ENCODE data around the gene ENOX1.

Gene ENOX1

DNA sequence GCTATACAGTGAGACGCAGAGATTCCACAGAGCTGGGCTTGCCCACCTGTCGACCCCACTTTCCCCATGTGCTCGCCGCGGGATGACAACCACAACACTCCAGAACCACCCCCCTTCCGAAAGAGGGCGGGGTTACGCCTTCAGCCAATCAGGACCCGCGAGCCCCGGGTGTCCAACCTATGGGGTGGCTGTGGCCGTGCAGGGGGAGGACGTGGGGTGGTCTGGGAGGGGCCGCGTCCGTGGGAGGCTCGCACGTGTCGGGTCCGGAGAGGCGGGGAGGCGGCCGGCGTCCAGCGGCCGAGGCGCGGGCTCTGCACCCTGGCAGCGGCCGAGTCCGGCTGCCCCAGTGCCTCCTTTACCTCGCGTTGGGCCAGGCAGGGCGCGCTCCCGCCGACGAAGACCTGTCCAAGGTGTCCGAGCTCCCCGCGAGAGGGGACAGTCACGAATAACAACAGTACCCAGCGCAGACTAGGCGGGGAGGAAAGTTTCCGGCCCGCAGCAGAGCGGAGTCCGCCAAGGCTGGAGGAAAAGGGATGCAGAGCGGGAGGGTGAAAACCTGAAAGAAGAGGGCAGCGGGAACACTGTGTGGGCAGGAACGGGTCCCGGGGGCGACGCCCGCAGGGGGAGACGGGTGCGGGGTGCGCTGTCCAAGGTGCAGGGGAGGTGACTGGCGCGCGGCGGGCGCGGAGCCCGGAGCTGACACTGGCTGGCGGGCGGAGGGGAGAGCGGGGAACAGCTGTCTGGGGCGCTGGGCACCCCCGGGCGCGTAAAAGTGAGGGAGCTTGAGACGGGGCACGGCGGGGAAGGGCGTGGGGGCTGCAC is 911 bp downstream of the ENOX1 start:
- DNase-seq (ENCODE audit: low read depth in 2 of 2), result peak in 1 of 2 experiments; percentile 14

DNA sequence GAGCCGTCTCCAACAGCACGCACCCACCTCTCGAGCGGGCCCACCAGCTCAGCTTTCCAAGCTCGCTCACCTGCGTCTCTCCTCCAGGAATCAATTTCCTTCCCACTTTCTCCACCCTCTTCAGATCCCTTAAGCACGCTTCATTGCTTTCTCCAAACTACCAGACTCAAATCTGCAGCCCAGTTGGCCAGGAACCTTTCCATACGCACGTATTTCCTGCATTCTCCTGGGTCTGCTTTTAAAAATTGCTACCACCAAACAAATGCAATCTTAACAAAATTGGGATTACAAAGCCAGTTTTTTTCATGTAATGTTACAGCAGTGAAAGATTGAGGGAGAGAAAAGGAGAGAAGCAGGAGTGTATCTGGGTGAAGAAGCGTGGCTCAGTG is 1.5 kb downstream of the ENOX1 start:
- no peak for DNase-seq (ENCODE audit: low read depth in 2 of 2)

GRCh38 chr13:43784496-43784895 is 2.3 kb downstream of the ENOX1 start:
- DNase-seq (ENCODE audit: low read depth in 2 of 2), result no peak

DNA sequence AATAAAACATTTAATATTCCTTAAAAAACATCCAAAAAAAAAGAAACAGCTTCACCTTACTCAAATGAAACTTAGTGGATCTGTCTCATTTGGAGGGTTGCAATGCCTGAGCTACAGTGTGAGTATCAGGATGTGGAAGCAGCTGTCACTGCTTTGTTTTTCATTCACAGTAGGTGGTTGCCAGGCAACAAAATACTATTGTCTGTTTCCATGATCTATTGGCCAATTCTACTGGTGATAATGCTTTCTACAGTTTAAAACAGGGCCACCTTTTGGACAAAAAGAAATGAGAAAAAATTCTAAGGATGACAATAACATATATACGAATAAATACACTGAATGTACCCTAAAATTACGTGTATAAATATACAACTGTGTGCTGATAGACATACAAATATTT is 3.0 kb downstream of the ENOX1 start:
- DNase-seq (ENCODE audit: low read depth in 2 of 2), result no peak

- DNase-seq (ENCODE audit: low read depth in 2 of 2), result no peak
Observed at GRCh38 chr13:43782686-43783085, 4.1 kb downstream of the ENOX1 start.

DNA sequence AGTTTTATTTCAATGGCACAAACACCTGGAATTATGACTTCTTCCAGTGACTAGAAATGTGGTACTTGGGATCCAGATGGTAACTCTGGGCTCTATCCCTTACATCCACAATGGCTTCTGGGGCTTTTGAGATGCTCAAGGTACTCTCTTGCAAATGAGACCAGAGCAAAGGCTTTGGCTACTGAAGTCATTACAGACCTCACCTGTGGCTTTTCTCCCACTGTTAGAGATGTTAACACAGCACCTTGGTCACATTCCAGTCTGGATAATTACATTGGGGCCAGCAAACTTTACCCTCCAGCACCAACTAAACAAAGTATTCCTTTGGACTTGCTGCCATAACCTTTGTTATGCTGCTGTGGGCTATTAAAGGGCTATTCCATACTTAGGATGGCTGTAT is 6.1 kb downstream of the ENOX1 start:
- no peak for DNase-seq (ENCODE audit: low read depth in 2 of 2)

- DNase-seq (ENCODE audit: low read depth in 2 of 2), result no peak
Observed at GRCh38 chr13:43776501-43777079, 10.2 kb downstream of the ENOX1 start.

- no peak for DNase-seq (ENCODE audit: low read depth in 2 of 2)
Observed at GRCh38 chr13:43776006-43776405, 10.8 kb downstream of the ENOX1 start.

DNA sequence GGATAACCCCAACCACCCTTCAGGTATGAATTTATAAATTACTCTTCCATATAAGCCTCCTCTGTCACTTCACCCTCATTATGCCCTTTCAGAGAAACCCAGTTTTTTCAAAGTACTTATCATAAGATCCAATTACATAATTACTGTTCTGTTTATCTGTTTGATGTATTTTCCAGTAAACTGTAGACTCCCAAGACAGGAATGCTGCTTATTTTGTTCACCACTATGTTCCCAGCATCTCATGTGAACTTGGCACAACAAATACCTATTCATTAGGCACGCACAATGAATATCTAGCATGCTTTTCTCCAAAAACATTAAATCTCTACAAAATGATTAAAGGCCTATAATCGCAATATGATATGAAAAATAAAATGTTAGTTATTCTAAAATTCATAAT is 13.2 kb downstream of the ENOX1 start:
- no peak for DNase-seq (ENCODE audit: low read depth in 2 of 2)

- DNase-seq (ENCODE audit: low read depth in 2 of 2), result no peak
Observed at GRCh38 chr13:43770871-43771270, 15.9 kb downstream of the ENOX1 start.

DNA sequence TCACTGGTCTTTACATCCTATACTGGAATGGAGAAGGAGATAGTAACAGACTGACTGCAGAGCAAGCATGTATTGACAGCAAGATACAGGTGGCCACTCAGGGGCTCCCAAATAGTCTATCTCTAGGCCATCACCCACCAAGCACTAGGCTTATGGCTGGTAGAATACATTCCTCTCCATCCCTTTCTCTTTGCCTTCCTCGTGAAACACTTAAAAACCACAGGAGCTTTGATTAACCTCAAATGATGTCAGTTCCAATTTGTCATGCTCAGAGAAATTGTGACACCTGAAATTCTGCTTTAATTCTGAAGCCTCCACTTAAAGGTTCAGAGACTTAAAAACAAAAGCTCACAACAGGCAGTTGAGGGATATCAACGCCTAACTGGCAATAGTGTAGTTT is 17.2 kb downstream of the ENOX1 start:
- no peak for DNase-seq (ENCODE audit: low read depth in 2 of 2)

DNA sequence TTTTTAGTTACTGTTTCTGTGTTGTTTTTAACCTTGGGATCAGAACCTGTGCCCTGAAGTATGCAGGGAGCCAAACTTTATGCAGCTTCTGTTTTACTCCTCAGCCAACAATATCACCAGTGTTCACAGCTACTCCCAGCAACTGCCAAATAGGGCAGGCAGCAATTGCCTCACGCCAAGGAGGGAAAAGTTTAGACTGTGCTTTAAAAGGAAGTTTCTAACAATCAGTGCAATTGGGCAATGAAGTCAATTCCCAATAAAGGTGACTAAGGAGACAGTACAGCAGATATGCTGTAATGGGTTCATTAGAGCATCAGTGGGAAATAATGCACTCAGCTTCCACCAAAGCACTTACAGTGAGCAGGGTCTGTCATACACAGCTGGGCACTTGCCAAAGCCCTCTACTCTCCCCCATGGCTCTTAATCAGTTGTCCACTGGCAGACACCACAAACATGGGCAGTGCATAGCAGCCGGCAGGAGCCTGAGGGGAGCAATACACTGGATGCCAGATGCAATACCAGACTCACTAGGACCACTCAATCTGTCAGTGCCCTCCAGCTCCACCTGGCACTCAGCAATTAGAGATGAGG is 19.3 kb downstream of the ENOX1 start:
- no peak for DNase-seq (ENCODE audit: low read depth in 2 of 2)

- no peak for DNase-seq (ENCODE audit: low read depth in 2 of 2)
Observed at GRCh38 chr13:43766725-43767124, 20.0 kb downstream of the ENOX1 start.

DNA sequence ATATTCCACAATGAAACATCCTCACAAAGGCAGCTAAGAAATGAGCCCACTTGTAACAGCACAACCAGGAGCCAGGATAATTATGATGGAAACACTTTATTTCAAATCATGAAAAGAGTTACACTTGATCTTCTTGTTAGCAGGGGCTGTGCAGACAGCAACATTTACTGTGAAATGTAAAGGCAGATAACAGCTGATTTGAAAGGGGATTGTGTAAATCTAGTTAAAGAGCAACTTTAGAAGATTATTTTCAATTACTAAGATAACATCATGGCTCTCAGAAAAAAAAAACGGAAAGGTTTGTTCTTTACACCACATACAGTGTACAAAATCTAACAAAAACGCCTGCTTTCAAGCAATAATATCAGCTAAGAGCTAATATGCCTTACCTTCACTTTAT is 22.4 kb downstream of the ENOX1 start:
- DNase-seq (ENCODE audit: low read depth in 2 of 2), result no peak

GRCh38 chr13:43763143-43763759 is 23.5 kb downstream of the ENOX1 start:
- DNase-seq (ENCODE audit: low read depth in 2 of 2), result no peak

DNA sequence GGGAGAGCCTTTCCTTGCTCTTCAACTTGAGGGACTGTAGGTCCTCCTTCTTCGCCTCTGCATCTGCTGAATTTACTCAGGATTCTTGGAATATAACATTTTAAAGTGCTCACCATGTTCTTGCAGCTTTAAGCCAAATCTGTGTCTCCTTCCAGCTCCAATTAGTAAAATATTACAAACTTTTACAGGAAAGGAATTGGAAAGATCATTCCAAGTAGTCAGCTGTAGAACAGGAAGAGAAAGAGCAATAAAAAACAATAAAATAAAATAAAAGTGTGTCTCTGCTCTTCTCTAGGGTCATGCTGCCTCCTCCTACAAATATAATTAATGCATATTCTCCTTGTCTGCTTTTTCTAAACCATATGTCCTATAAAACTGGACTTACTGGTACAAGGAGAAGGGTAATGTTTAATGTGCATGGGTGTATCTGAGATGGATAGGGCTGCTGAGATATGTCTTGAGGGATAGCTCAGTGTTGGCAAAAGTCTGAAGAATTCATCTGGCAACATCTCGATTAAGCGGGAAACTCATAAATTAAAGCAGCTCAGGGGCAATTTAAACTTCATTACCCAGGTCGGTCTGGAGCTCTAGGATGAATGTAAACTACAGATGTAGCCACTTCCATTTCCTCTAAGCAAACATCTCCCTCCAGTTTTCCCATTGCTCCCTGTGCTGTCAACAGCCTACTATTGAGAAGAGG is 25.0 kb downstream of the ENOX1 start:
- no peak for DNase-seq (ENCODE audit: low read depth in 2 of 2)

DNA sequence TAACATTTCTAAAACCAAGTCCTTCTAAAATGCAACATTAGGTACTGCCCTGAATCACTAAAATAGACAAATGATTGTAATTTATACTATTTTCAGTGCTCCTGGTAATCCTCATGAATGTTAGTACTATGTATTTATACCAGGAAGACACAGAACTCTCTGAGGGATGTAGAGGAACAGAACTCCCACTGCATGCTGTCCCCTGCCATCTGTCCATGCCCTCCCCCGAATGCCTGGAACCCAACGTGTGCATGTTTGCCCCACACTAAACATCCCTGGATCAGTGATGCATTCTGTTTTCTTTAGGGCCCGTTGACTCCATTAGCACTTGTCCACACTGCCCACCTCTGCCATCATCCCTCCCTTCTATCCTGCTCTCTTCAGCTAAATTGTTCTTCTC is 26.5 kb downstream of the ENOX1 start:
- no peak for DNase-seq (ENCODE audit: low read depth in 2 of 2)

- no peak for DNase-seq (ENCODE audit: low read depth in 2 of 2)
Observed at GRCh38 chr13:43758834-43759233, 27.9 kb downstream of the ENOX1 start.

- DNase-seq (ENCODE audit: low read depth in 2 of 2), result no peak
Observed at GRCh38 chr13:43757266-43757665, 29.5 kb downstream of the ENOX1 start.

DNA sequence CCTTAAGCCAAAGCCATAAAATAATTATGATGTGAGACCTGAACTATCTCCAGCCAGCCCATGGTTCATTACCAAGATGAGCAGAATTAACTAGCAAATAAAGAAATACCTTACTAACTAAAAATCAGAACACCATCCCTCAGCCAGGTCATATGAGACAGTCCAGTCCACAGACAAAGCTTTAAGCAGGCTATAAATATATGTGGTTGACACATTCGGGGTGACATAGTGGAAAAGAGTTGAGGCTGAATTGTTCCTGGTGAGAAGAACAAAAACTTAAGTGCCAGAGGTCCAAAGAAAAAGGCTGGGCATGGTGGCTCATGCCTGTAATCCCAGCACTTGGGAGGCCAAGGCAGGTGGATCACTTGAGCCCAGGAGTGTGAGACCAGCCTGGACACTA is 30.9 kb downstream of the ENOX1 start:
- no peak for DNase-seq (ENCODE audit: low read depth in 2 of 2)

- DNase-seq (ENCODE audit: low read depth in 2 of 2), result no peak
Observed at GRCh38 chr13:43751624-43752023, 35.1 kb downstream of the ENOX1 start.

GRCh38 chr13:43749503-43749902 is 37.3 kb downstream of the ENOX1 start:
- DNase-seq (ENCODE audit: low read depth in 2 of 2), result no peak
